ENCODE data around the gene DHX58. TPM values are rescaled to one million over a fixed set of nuclear protein-coding genes. Genes with fewer than 3 reads are reported as not detected.

DHX58 gene
- total and polyA plus RNA-seq, 9 donors = 8.6 to 24.6 (median 19.3) TPM

- H3K27ac ChIP-seq = no peak overlapping the region
- H3K9me3 ChIP-seq = no peaks in the 10 kb centered on the region
- no peak overlapping the region for H3K4me3 ChIP-seq
- intact Hi-C loops (cut with DNase I) = no loop called here
- H3K4me1 ChIP-seq (ENCODE audit: insufficient read depth) = peaks cover 5% of the 10 kb centered on the region
- DNase-seq = no peak
- no peaks in the 10 kb centered on the region for H3K36me3 ChIP-seq
- TF ChIP-seq CTCF (IDR thresholded peaks at IDR 0.05) (no peak), POLR2A (IDR thresholded peaks at IDR 0.05) (no peak), EP300 (IDR thresholded peaks at IDR 0.05) (no peak)
- WGBS, 3 donors = 90 to 93% (median 92%) methylated on average over 16 of the region's 16 CpGs
- H3K27me3 ChIP-seq = no peaks in the 10 kb centered on the region
These were observed 17.9 kb upstream of the DHX58 start for GRCh38 chr17:42130310-42130936.

DNA sequence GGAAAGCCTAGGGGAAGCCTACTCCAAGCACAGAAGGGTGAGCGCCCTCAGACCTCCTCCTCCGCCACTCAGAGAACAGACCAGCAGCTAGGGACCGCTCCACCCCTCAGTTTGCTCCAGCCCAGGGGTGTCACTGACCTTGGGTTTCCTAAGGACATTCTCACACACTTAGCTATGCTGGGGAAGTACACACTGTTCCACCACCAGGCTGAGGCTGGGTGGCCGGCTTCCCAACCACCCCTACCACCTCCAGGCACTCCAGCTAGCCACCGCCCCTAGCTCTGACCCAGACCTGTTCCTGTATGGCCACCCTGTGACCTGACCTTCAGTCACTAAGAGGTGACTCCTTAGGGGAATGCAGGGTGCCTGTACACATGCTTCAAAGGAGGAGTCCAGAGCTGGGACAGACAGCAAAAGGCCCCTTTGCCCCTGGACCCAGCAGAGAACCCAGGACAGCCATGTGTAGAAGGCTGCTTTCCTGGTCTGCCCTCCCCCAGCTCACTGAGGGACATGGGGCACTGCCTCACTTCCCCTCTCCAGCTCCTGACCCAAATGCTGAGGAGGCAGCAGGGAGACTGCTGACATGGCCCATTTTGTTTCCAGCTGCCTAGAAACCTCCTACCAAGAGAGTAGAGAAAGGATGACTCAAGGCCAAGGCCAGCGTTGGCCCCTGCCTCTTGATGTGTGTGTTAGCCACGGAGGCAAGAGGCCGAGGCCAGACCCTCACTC, 16.8 kb upstream of the DHX58 start:
- Histone ChIP-seq H3K9me3 (no peaks in the 10 kb centered on the region), H3K4me3 (no peak overlapping the region), H3K27me3 (no peaks in the 10 kb centered on the region), H3K27ac (no peak overlapping the region), H3K36me3 (no peaks in the 10 kb centered on the region), H3K4me1 (ENCODE audit: insufficient read depth) (peaks cover 5% of the 10 kb centered on the region)
- DNase-seq = no peak
- intact Hi-C loops (cut with DNase I) = no loop called here
- WGBS, 3 donors = 50 to 70% (median 53%) methylated on average over 8 of the region's 8 CpGs
- no peak for TF ChIP-seq EP300 (IDR thresholded peaks at IDR 0.05)
- no peak for TF ChIP-seq CTCF (IDR thresholded peaks at IDR 0.05)
- TF ChIP-seq POLR2A (IDR thresholded peaks at IDR 0.05) = no peak

GRCh38 chr17:42127414-42127813, 14.9 kb upstream of the DHX58 start:
- H3K27me3 ChIP-seq = no peaks in the 10 kb centered on the region
- peaks cover 5% of the 10 kb centered on the region for H3K4me1 ChIP-seq (ENCODE audit: insufficient read depth)
- H3K36me3 ChIP-seq = no peaks in the 10 kb centered on the region
- no peak for DNase-seq
- H3K9me3 ChIP-seq = no peaks in the 10 kb centered on the region
- no peak for TF ChIP-seq EP300 (IDR thresholded peaks at IDR 0.05)
- TF ChIP-seq CTCF (IDR thresholded peaks at IDR 0.05) = no peak
- no peak for TF ChIP-seq POLR2A (IDR thresholded peaks at IDR 0.05)
- H3K4me3 ChIP-seq = no peak overlapping the region
- H3K27ac ChIP-seq = no peak overlapping the region
- intact Hi-C loops (cut with DNase I) = no loop called here
- 88 to 95% (median 93%) methylated on average over 6 of the region's 6 CpGs for WGBS, 3 donors

DNA sequence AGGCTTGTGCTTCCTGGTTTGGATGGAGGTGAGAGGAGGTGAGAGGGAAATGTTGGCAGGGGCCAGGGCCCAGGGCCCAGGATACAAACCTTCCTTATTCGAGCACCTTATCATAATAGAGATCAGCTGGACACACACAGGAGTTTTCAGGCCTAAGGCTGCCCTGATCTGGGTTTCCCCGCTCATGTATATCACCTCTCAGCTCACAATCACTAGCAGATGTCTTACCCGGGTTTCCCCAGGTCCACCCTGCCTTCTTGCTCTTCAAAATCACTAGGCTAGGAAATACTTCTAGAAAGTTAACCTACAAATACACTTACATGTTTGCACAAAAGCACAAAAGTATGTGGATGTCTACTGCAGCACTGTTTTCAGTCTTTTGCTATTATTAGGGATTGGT, 14.3 kb upstream of the DHX58 start:
- Histone ChIP-seq H3K9me3 (no peaks in the 10 kb centered on the region), H3K36me3 (no peaks in the 10 kb centered on the region), H3K4me3 (no peak overlapping the region), H3K27me3 (no peaks in the 10 kb centered on the region), H3K27ac (no peak overlapping the region), H3K4me1 (ENCODE audit: insufficient read depth) (peaks cover 5% of the 10 kb centered on the region)
- DNase-seq = no peak
- 73 to 79% (median 79%) methylated on average over 3 of the region's 3 CpGs for WGBS, 3 donors
- intact Hi-C loops (cut with DNase I) = no loop called here
- no peak for TF ChIP-seq POLR2A (IDR thresholded peaks at IDR 0.05)
- TF ChIP-seq CTCF (IDR thresholded peaks at IDR 0.05) = no peak
- no peak for TF ChIP-seq EP300 (IDR thresholded peaks at IDR 0.05)
